ENCODE data around the gene AOPEP.
"Not testable (repeated sequence)": the region's sequence is repeated elsewhere in the genome, so short reads cannot be mapped to it uniquely, and the experiment has no call there.

The AOPEP gene

GRCh38 chr9:94872891-94873511, 146.5 kb downstream of the AOPEP start:
- no peak for DNase-seq

GRCh38 chr9:94874316-94874715, 147.8 kb downstream of the AOPEP start:
- DNase-seq: no peak

- no peak for DNase-seq
These were observed 149.0 kb downstream of the AOPEP start for GRCh38 chr9:94875300-94876020.

GRCh38 chr9:94878804-94879203, 152.3 kb downstream of the AOPEP start:
- DNase-seq: not testable (repeated sequence)

- DNase-seq: no peak
These were observed 152.7 kb downstream of the AOPEP start for GRCh38 chr9:94879230-94879629.

- no peak for DNase-seq
These were observed 154.5 kb downstream of the AOPEP start for GRCh38 chr9:94881023-94881422.

GRCh38 chr9:94881454-94881853, 155.0 kb downstream of the AOPEP start:
- no peak for DNase-seq

- no peak for DNase-seq
These were observed 155.4 kb downstream of the AOPEP start for GRCh38 chr9:94881940-94882339.

- DNase-seq: no peak
These were observed 156.6 kb downstream of the AOPEP start for GRCh38 chr9:94882966-94883641.

GRCh38 chr9:94885854-94886447, 159.5 kb downstream of the AOPEP start:
- DNase-seq: no peak

GRCh38 chr9:94887721-94888120, 161.2 kb downstream of the AOPEP start:
- DNase-seq: no peak

GRCh38 chr9:94888775-94889174, 162.3 kb downstream of the AOPEP start:
- DNase-seq: no peak

GRCh38 chr9:94889628-94890027, 163.1 kb downstream of the AOPEP start:
- no peak for DNase-seq

GRCh38 chr9:94891183-94891582, 164.7 kb downstream of the AOPEP start:
- no peak for DNase-seq

GRCh38 chr9:94892675-94893074, 166.2 kb downstream of the AOPEP start:
- DNase-seq: no peak

- DNase-seq: no peak
These were observed 167.7 kb downstream of the AOPEP start for GRCh38 chr9:94894094-94894699.

GRCh38 chr9:94895668-94896067, 169.2 kb downstream of the AOPEP start:
- no peak for DNase-seq

- no peak for DNase-seq
These were observed 170.0 kb downstream of the AOPEP start for GRCh38 chr9:94896512-94896911.

- DNase-seq: no peak
These were observed 173.1 kb downstream of the AOPEP start for GRCh38 chr9:94899464-94900221.

- no peak for DNase-seq
These were observed 173.9 kb downstream of the AOPEP start for GRCh38 chr9:94900222-94901018.

- no peak for DNase-seq
These were observed 174.5 kb downstream of the AOPEP start for GRCh38 chr9:94901019-94901363.

- DNase-seq: no peak
These were observed 177.5 kb downstream of the AOPEP start for GRCh38 chr9:94903961-94904421.

All from hematopoietic multipotent progenitor cell treated with erythropoietin and hydrocortisone succinate and interleukin-3 and kit ligand, for 8 days (in vitro differentiated cells).